ENCODE measurements around the gene GIGYF1. TPM values are rescaled to one million over a fixed set of nuclear protein-coding genes. Genes with fewer than 3 reads are reported as not detected.
"Not testable (repeated sequence)": the region's sequence is repeated elsewhere in the genome, so short reads cannot be mapped to it uniquely, and the experiment has no call there.

The GIGYF1 gene
- total RNA-seq, 1 experiment from 2014 or later, result 47.4 TPM

DNA sequence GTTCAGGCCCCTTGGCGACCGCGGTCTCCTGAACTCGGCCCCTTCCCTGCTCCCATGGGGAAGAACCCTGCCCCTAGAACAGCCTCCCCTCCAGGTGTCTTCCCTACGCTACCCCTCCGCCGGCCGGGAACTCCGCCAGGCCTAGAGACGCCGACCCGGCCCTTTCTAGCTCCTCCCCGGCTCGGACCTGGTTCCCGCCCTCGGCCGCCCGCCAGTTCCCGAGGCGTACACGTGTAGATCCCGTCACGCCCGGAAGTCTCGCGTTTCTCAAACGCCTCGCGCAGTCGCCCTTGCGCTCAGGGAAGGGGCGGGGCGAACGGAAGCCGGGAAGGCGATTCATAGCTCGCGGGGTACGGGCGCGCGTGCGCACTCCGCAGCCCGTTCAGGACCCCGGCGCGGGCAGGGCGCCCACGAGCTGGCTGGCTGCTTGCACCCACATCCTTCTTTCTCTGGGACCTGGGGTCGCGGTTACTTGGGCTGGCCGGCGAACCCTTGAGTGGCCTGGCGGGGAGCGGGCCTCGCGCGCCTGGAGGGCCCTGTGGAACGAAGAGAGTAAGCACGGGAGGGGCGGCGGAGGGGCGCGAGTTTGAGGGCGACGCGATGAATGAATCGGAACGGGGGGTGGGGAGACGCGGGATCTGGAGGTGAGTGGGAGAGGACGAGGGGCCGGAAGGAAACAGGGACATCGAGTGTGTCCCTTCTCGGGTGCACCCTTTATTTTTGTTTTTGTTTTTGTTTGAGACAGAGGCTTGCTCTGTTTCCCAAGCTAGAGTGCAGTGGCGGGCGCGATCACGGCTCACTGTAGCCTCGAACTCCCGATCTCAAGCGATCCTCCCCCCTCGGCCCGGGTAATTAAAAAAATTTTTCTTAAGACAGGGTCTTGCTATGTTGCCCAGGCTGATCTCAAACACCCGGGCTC is 12.0 kb upstream of the GIGYF1 start, which contains the start of gene POP7:
Gene POP7 (plus strand): TSS at position 369 of the 919 bp plus-strand sequence. CDS start 710 bp downstream, outside the sequence.
- Histone ChIP-seq H3K4me3 (ENCODE audit: low read depth, low read length, poor library complexity, severe bottlenecking) (peak within 1 kb of the TSS; percentile 77), H3K27me3 (replicated peaks; ENCODE audit: insufficient read depth, low read depth, low read length, poor library complexity) (peaks cover 17% of the 10 kb centered on the region), H3K4me1 (ENCODE audit: insufficient read depth, low read length, poor library complexity, severe bottlenecking) (peaks cover 6% of the 10 kb centered on the region), H3K9me3 (ENCODE audit: low read depth, low read length, poor library complexity, severe bottlenecking) (no peaks in the 10 kb centered on the region), H3K27ac (ENCODE audit: low read depth, low read length, poor library complexity, severe bottlenecking) (peak within 1 kb of the TSS; percentile 95), H3K36me3 (ENCODE audit: insufficient read depth, low read length, poor library complexity, severe bottlenecking) (peaks cover 13% of the 10 kb centered on the region)
- CTCF ChIA-PET, result interaction anchor here (0.5 to 1.7 kb wide), 20 partner anchors 10 to 1607 kb away, joined by 3 to 30 read pairs (median 4); partner anchors contain the start of genes EPHB4, EPO, FBXO24 and MOSPD3
- intact Hi-C loops (cut with micrococcal nuclease; ENCODE audit: unreplicated experiment), result loop anchor here (1.0 kb wide), 1 partner anchor 146 kb away; the partner anchor contains the start of gene SLC12A9
- TSS peak; percentile 89 for BruUV-seq (replicated peaks)
- no peak for TF ChIP-seq EZH2 (IDR thresholded peaks at IDR 0.05; ENCODE audit: borderline replicate concordance, low read depth, low read length, poor library complexity, severe bottlenecking)
- TF ChIP-seq, protein P1, sequence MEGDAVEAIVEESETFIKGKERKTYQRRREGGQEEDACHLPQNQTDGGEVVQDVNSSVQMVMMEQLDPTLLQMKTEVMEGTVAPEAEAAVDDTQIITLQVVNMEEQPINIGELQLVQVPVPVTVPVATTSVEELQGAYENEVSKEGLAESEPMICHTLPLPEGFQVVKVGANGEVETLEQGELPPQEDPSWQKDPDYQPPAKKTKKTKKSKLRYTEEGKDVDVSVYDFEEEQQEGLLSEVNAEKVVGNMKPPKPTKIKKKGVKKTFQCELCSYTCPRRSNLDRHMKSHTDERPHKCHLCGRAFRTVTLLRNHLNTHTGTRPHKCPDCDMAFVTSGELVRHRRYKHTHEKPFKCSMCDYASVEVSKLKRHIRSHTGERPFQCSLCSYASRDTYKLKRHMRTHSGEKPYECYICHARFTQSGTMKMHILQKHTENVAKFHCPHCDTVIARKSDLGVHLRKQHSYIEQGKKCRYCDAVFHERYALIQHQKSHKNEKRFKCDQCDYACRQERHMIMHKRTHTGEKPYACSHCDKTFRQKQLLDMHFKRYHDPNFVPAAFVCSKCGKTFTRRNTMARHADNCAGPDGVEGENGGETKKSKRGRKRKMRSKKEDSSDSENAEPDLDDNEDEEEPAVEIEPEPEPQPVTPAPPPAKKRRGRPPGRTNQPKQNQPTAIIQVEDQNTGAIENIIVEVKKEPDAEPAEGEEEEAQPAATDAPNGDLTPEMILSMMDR (conservative IDR thresholded peaks at IDR 0.05; ENCODE audit: low read depth, low read length), result no peak
- POLR2A ChIA-PET (ENCODE audit: low non-redundant PET), result interaction anchor here (0.6 to 0.7 kb wide), 2 partner anchors 182 to 240 kb away, joined by 4 to 6 read pairs; no protein-coding TSS in a partner anchor
- peak; percentile 99 for DNase-seq (ENCODE audit: low spot score)

DNA sequence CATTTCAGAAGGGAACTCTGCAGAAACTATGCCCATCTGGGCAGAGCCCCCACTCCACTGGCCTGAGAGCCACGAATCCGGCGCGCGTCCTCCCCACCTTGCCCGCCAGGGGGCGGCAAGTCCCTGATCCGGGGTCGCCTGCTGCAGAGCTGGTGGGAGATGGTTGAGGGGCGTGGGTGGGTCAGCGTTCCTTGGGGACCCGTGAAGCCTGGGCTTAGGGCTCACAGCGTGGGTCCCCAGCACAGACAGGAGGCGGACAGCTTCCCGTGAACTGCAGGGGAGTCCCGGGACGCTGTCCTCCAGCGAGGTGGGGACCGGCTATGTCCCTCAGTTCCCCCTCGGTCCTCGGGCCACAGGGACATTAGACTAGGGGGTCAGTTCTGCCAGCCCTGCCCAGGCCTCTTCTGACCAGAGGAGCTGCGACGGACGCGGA is 11.3 kb upstream of the GIGYF1 start:
- Histone ChIP-seq H3K9me3 (ENCODE audit: low read depth, low read length, poor library complexity, severe bottlenecking) (no peaks in the 10 kb centered on the region), H3K27ac (ENCODE audit: low read depth, low read length, poor library complexity, severe bottlenecking) (peak overlapping the region; percentile 95), H3K36me3 (ENCODE audit: insufficient read depth, low read length, poor library complexity, severe bottlenecking) (peaks cover 13% of the 10 kb centered on the region), H3K27me3 (replicated peaks; ENCODE audit: insufficient read depth, low read depth, low read length, poor library complexity) (peaks cover 23% of the 10 kb centered on the region), H3K4me1 (ENCODE audit: insufficient read depth, low read length, poor library complexity, severe bottlenecking) (peaks cover 6% of the 10 kb centered on the region), H3K4me3 (ENCODE audit: low read depth, low read length, poor library complexity, severe bottlenecking) (peak overlapping the region; percentile 77)
- intact Hi-C loops (cut with micrococcal nuclease; ENCODE audit: unreplicated experiment), result loop anchor here (1.0 kb wide), 1 partner anchor 147 kb away; the partner anchor contains the start of gene SLC12A9
- TF ChIP-seq, protein P1 (conservative IDR thresholded peaks at IDR 0.05; ENCODE audit: low read depth, low read length), result peak; percentile 90
- no peak for TF ChIP-seq EZH2 (IDR thresholded peaks at IDR 0.05; ENCODE audit: borderline replicate concordance, low read depth, low read length, poor library complexity, severe bottlenecking)
- POLR2A ChIA-PET (ENCODE audit: low non-redundant PET), result interaction anchor here (0.7 kb wide), 1 partner anchor 239 kb away, joined by 4 read pairs; no protein-coding TSS in a partner anchor
- DNase-seq (ENCODE audit: low spot score), result peak; percentile 83
- CTCF ChIA-PET, result interaction anchor here (0.5 to 1.7 kb wide), 17 partner anchors 9 to 1607 kb away, joined by 3 to 30 read pairs (median 5); partner anchors contain the start of genes EPHB4, EPO, FBXO24 and MOSPD3
- TSS peak; percentile 93 for BruUV-seq (replicated peaks)

DNA sequence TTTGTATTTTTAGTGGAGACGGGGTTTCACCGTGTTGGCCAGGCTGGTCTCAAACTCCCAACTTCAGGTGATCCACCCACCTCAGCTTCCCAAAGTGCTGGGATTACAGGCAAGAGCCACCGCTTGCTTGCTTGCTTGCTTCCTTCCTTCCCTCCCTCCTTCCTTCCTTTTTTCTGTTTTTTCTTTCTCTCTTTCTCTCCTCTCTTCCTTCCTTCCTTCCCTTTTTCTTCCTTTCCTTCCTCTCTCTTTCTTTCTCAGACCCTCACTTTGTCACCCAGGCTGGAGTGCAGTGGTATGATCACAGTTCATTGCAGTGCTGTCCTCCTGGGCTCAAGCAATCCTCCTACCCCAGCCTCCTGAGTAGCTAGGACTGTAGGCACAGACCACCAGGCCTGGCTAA is 7.0 kb upstream of the GIGYF1 start:
- BruUV-seq (replicated peaks); H3K36me3 ChIP-seq (ENCODE audit: insufficient read depth, low read length, poor library complexity, severe bottlenecking); H3K4me1 ChIP-seq (ENCODE audit: insufficient read depth, low read length, poor library complexity, severe bottlenecking); H3K4me3 ChIP-seq (ENCODE audit: low read depth, low read length, poor library complexity, severe bottlenecking); POLR2A ChIA-PET (ENCODE audit: low non-redundant PET); DNase-seq (ENCODE audit: low spot score); H3K9me3 ChIP-seq (ENCODE audit: low read depth, low read length, poor library complexity, severe bottlenecking); H3K27ac ChIP-seq (ENCODE audit: low read depth, low read length, poor library complexity, severe bottlenecking); intact Hi-C loops (cut with micrococcal nuclease; ENCODE audit: unreplicated experiment): not testable (repeated sequence)
- peaks cover 37% of the 10 kb centered on the region for H3K27me3 ChIP-seq (replicated peaks; ENCODE audit: insufficient read depth, low read depth, low read length, poor library complexity)
- CTCF ChIA-PET, result interaction anchor here (0.7 kb wide), 1 partner anchor 89 kb away, joined by 3 read pairs; no protein-coding TSS in a partner anchor
